ENCODE data around the gene PSMA3.

PSMA3 gene

DNA sequence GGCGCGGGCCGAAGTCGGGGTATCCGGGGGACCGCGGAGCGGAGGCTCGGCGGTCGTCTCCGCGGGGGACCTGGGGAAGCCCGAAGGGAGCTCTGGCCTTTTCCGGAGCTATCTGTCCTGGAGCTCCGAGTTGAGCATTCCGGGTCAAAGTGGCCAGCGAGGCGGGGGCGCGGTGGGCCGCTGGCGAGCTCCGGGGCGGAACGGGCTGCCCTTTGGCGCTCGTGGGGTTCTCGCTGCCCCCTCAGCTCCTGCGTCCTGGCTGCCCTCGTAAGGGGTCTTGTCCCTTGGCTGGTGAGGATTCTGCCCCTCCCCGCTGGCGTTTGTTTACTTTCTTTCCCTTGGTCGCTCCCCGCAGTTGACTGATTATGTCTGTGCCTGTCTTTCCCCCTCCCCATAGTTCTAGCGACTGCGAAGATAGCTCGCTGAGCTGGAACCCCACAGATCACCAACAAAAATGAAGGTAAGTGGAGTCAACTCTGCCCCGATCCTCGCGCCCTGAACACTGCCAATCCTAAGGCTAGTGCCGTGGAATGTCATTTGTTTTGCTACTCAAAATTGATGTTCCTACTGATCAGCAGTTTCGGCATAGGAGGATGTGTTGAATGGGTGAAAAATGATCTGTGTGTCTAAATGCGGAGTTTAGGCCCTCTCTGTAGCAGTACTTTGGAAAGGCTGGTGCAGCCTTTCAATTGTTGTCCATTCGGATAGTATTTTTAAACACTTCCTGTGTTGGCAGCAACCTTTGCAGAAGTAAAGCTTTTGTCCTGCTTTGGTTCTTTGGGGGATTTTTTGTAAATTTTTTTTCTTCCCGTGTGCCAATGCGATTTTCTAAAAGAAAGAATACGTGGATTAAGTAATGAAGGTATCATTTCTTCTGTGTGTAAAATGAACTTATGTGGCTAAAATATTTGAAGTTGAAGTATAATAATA is 55.0 kb downstream of the PSMA3 start:
- no peak for DNase-seq (ENCODE audit: low read depth)

DNA sequence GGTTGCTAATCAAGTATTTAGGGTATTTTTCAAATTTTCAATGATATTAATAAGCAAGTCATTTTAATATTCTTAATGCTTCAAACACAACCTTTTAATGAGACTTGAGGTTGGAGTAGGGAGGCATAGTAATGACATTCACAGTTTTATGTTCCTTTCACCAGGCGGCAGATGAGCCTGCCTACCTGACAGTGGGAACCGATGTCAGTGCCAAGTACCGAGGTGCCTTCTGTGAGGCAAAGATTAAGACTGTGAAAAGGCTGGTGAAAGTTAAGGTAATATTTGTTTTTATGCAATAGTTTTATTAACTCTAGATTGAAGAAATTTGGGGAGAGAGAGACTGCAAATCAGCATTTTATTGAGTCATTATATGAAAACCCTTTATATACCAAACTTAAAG is 56.8 kb downstream of the PSMA3 start:
- DNase-seq (ENCODE audit: low read depth), result no peak

DNA sequence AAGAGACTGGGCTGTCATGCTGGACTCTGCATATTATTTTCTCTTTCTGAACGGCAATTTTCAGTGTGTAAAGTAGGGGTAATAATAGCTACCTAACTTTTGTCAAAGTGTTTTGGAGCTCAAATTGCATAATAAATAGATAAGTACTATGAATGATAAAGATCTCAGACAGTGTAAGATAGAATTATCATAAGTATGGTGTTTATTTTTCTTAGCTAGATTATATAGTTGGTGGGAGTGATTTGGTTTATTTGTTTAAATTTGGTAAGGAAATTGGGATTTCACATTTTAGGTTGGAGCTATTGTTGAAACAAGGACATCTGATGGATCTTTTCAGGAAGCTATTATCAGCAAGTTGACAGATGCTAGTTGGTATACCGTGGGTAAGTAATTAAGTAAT is 61.1 kb downstream of the PSMA3 start:
- DNase-seq (ENCODE audit: low read depth), result no peak

DNA sequence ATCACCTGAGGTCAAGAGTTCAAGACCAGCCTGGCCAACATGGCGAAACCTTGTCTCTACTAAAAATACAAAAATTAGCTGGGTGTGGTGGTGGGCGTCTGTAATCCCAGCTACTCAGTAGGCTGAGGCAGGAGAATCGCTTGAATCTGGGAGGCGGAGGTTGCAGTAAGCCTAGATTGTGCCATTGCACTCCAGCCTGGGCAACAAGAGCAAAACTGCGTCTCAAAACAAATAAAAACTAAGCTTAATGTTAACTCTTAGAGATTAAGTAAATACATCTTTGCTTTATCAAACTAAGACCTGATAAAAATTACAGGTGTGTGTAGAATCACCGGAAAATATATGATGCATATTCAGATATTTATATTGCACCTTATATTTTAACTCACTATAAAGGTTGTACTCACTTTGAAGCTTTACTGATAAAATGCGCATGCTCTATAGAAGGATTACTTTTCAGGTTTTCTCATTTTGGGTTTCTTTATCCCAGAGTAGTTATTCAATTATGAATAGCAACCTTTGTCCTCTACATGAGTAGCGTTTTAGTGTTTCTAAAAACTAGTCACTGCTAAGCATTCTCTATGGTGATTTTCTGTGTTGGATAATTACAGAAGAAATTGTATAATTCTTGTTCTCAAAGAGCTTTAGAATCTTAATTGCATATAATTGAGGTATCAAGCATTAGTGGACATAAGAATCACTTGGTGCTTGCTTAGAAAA is 63.1 kb downstream of the PSMA3 start:
- DNase-seq (ENCODE audit: low read depth), result no peak

DNA sequence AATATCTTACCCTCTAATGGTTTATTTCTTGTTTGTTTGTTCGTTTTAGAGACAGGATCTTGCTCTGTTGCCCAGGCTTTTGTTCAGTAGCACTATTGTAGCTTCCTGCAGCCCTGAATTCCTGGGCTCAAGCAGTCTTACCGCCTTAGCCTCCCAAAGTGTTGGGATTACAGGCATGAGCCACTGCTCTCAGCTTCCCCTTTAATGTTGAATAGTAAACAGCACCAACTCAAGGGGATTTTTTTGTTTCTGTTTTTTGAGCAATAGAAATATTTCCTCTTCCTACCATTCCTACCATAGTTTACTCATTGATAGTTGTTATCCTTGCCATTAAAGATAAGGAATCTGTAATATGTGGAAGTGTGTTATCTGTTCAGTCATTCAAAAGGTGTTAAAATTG is 64.4 kb downstream of the PSMA3 start:
- DNase-seq (ENCODE audit: low read depth), result no peak

DNA sequence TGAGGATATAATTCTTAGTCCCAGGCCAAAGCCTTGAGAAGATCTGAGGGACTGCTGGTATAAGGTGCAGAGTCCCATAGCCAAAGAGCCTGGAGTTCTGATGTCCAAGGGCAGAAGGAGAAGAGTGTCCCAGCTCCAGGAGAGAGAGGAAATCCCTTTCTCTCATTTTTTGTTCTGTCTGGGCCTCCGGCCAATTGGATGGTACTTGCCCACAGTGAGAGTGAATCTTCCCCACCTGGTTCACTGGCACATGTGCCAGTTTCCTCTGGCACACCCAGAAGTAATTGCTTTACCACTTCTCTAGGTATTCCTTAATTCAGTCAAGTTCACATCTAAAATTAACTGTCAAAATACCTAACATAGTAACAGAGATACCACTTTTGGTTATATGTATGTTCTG is 69.1 kb downstream of the PSMA3 start:
- no peak for DNase-seq (ENCODE audit: low read depth)

DNA sequence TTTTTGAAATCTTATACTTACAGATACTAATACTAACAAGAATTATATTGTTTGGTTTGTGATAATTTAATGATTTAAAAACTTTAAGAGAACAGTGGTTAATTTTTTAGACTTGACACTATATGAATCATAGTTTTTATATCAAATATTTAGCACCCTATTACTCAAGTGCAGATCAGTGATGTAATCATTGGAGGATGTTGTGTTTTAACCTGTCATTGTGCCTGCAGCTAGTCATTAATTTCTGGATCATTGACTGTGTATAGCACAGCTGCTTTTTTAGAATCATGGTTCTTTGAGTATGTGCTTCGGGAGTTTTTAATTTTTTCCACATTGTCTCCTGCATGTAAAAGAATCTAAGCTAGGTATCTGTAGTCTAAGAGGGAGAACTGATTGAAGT is 71.0 kb downstream of the PSMA3 start:
- DNase-seq (ENCODE audit: low read depth), result no peak
